Measurements from ENCODE around the gene SETD4.

SETD4 gene

DNA sequence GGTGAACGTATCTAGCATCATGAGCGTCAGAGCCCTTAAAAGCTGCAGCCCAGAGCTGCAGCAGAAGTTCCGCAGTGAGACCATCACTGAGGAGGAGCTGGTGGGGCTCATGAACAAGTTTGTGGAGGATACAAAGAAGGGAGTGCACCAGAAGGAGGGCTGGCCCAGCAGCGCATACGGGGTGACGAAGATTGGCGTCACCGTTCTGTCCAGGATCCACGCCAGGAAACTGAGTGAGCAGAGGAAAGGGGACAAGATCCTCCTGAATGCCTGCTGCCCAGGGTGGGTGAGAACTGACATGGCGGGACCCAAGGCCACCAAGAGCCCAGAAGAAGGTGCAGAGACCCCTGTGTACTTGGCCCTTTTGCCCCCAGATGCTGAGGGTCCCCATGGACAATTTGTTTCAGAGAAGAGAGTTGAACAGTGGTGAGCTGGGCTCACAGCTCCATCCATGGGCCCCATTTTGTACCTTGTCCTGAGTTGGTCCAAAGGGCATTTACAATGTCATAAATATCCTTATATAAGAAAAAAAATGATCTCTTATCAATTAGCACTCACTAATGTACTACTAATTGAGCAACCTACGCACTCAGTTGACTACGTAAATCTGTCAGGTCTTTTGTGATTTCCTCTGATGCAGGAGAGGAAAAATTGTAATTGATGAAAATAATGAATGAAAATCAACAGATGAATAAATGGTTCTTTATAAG, 12.3 kb upstream of the SETD4 start:
- Mint-ChIP-seq H3K4me1 (peaks cover 30 to 58% of the 10 kb centered on the region in 2 donors), H3K4me3 (no peak overlapping the region), H3K9me3 (peaks cover 5 to 8% of the 10 kb centered on the region in 2 donors), H3K36me3 (peaks cover 29 to 35% of the 10 kb centered on the region in 2 donors), H3K27ac (peak overlapping the region; percentile 72), H3K27me3 (no peaks in the 10 kb centered on the region)
- ATAC-seq (replicated peaks): no peak
- DNase-seq: no peak

DNA sequence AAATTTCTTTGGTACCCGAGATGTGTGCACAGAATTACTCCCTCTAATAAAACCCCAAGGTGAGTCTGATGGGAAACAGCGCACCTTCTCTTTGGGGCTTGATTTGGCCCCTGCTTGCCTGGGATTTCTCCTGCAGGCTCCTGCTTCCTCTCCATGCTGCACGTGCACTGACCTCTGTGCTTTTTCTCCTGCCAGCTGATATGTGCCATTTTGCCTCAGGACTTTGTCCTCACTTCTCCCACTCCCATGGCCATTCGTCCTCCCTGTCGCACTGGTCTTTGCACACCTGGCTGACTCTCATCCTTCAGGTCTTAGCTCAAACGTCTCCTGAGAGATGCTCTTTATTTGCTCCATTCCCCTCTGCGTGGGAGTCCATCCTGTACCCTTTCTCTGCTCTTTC, 10.7 kb upstream of the SETD4 start:
- no peak overlapping the region for H3K27ac Mint-ChIP-seq
- peaks cover 5 to 8% of the 10 kb centered on the region in 2 donors for H3K9me3 Mint-ChIP-seq
- peaks cover 24 to 48% of the 10 kb centered on the region in 2 donors for H3K4me1 Mint-ChIP-seq
- ATAC-seq (replicated peaks) (no peak), DNase-seq (no peak)
- H3K4me3 Mint-ChIP-seq: peak overlapping the region; percentile 95 to 98
- H3K27me3 Mint-ChIP-seq: no peaks in the 10 kb centered on the region
- H3K36me3 Mint-ChIP-seq: peaks cover 32 to 35% of the 10 kb centered on the region in 2 donors

DNA sequence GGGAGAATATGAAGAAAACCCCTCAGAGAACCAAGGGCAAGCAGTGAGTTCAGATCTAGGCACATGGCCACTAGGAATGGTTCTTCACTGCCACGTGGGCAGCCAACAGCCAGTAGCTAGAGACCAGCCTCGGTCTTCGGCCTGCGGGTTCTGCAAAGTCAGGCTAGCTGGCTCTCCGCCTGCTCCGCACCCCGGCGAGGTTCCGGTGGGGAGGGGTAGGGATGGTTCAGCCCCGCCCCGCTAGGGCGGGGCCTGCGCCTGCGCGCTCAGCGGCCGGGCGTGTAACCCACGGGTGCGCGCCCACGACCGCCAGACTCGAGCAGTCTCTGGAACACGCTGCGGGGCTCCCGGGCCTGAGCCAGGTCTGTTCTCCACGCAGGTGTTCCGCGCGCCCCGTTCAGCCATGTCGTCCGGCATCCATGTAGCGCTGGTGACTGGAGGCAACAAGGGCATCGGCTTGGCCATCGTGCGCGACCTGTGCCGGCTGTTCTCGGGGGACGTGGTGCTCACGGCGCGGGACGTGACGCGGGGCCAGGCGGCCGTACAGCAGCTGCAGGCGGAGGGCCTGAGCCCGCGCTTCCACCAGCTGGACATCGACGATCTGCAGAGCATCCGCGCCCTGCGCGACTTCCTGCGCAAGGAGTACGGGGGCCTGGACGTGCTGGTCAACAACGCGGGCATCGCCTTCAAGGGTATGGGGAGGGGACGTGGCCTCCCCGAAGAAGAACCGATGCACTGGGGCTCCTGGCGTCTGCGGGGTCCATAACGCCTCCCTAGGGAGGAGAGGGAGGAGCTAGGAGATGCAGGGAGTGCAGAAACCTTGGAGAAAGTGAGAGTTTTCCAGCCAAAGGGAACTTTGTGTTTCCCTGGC, 9.6 kb upstream of the SETD4 start, which contains the start of gene CBR1:
CBR1 (plus strand) TSS at position 312 of the 871 bp plus-strand sequence; CDS start at position 404, 92 bp downstream.
- ATAC-seq (replicated peaks): peak; percentile 99
- H3K4me1 Mint-ChIP-seq: peaks cover 26 to 54% of the 10 kb centered on the region in 2 donors
- H3K4me3 Mint-ChIP-seq: peak within 1 kb of the TSS; percentile 95 to 98
- H3K27ac Mint-ChIP-seq: peak within 1 kb of the TSS; percentile 97
- no peaks in the 10 kb centered on the region for H3K27me3 Mint-ChIP-seq
- DNase-seq: peak; percentile 90
- peaks cover 32% of the 10 kb centered on the region in 2 donors for H3K36me3 Mint-ChIP-seq
- H3K9me3 Mint-ChIP-seq: peaks cover 5 to 8% of the 10 kb centered on the region in 2 donors

DNA sequence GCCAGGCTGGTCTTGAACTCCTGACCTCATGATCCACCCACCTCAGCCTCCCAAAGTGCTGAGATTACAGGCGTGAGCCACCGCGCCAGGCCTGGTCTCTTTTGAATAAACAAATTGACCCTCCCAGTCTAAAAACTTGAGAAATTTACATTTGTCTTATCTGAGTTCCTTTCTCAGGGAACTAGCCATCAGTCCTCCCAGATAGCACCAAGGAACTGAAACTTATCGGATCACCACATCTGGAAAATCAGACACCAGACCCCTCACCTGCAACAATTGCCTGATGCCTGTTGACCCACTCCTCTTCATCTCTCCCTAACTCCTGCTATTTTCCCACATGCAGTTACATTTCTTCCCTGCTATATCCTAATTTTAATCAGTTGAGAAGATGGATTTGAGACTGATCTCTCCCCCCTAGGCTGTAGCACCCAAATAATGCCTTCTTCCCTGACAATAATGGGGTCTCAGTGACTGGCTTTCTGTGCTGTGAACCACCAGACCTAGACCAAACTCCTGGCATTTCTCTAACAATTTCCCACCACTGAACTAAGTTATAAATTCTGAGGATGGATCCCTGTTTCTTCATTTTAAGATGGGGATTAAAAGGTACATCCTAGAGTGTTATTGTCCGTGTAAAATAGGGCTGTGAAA, 8.5 kb upstream of the SETD4 start:
- Mint-ChIP-seq H3K27ac (peak overlapping the region; percentile 97), H3K27me3 (peaks cover 0 to 3% of the 10 kb centered on the region in 2 donors), H3K36me3 (peaks cover 32% of the 10 kb centered on the region in 2 donors), H3K4me1 (peaks cover 26 to 54% of the 10 kb centered on the region in 2 donors), H3K4me3 (no peak overlapping the region), H3K9me3 (peaks cover 5 to 8% of the 10 kb centered on the region in 2 donors)
- DNase-seq (no peak), ATAC-seq (replicated peaks) (no peak)

DNA sequence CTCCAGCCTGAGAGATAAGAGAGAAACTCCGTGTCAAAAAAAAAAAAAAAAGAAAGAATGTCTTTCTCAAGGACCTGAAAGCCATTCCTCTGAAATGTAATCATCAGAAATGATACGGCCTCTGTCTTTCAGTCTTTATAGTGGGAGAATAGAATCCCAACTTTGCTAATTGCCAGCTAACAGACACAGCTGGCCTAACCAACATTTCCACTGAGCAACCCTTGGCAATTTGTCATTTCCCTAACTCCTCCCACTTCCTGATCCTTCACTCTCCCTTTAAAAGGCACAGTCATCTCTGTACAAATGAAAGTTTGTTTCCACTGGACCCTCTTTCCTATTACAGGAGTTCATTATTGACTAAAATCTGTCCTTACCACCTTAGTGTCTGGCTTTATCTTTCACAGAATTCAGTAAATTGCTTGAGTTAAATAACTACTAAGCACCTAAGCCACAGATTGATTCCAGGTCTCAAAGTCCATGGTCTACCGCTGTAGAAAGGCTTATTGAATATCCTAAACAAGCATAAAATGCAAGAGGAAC, 5.2 kb upstream of the SETD4 start:
- Mint-ChIP-seq H3K9me3 (peaks cover 5 to 6% of the 10 kb centered on the region in 2 donors), H3K4me1 (peaks cover 9 to 24% of the 10 kb centered on the region in 2 donors), H3K27ac (no peak overlapping the region), H3K27me3 (peaks cover 4 to 9% of the 10 kb centered on the region in 2 donors), H3K4me3 (no peak overlapping the region), H3K36me3 (peaks cover 8 to 13% of the 10 kb centered on the region in 2 donors)
- ATAC-seq (replicated peaks) (no peak), DNase-seq (no peak)

DNA sequence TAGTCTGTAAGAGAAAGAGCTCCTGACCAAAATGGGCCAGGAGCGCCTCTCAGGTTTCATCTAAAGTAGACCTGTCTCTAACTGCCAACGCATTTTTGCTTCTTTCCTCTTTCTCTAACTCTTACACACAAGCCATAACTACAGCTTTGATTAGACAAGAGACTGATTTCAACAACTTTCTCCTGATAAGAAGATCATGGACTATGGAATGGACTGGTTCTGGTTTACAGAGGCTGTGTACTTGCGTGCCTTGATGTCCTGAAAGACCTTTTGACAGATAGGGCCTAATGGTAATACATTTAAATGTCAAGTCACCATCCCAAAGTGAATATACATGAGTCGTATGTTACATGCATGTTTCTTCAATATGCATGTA, 3.7 kb upstream of the SETD4 start:
- H3K4me3 Mint-ChIP-seq: no peak overlapping the region
- ATAC-seq (replicated peaks) (no peak), DNase-seq (no peak)
- H3K27me3 Mint-ChIP-seq: peaks cover 4 to 9% of the 10 kb centered on the region in 2 donors
- H3K27ac Mint-ChIP-seq: no peak overlapping the region
- H3K9me3 Mint-ChIP-seq: peaks cover 3 to 4% of the 10 kb centered on the region in 2 donors
- peaks cover 6 to 14% of the 10 kb centered on the region in 2 donors for H3K4me1 Mint-ChIP-seq
- peaks cover 6 to 7% of the 10 kb centered on the region in 2 donors for H3K36me3 Mint-ChIP-seq

DNA sequence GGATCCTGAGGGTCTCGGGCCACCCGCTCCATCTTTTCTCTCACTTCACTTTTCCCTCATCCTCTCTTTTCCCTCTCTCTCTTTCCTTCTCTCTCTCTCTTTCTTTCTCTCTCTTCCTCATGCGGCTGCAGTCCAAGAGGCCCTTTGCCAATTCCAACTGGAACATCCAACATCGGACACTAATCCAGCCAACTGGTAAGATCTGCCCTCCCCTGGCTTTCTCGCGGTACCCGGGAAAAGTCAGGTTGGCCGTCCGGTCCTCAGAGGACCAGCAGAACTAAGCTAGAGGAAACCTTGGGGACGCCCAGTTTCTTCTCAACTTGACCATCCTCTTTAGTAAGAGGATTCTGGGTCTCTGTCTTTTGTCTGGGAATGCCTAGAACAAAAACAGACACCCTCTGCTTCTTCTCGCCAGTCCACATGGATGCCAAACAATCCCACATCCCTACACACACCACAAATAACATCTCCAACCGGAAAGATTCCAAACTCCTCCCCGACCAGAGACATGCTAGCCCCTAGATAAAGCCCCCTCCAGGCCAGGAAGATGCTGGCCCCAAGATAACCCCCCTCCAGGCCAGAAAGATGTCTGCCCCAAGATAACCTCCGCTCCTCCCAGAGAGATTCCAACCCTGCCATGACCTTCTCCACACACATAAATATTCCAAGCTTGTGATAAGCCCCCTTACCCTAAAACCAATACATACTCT, 3.2 kb upstream of the SETD4 start:
- no peak overlapping the region for H3K27ac Mint-ChIP-seq
- no peak for DNase-seq
- peaks cover 4 to 9% of the 10 kb centered on the region in 2 donors for H3K27me3 Mint-ChIP-seq
- H3K4me3 Mint-ChIP-seq: no peak overlapping the region
- H3K9me3 Mint-ChIP-seq: no peaks in the 10 kb centered on the region
- H3K4me1 Mint-ChIP-seq: peaks cover 4 to 12% of the 10 kb centered on the region in 2 donors
- H3K36me3 Mint-ChIP-seq: peaks cover 2 to 4% of the 10 kb centered on the region in 2 donors
- no peak for ATAC-seq (replicated peaks)

DNA sequence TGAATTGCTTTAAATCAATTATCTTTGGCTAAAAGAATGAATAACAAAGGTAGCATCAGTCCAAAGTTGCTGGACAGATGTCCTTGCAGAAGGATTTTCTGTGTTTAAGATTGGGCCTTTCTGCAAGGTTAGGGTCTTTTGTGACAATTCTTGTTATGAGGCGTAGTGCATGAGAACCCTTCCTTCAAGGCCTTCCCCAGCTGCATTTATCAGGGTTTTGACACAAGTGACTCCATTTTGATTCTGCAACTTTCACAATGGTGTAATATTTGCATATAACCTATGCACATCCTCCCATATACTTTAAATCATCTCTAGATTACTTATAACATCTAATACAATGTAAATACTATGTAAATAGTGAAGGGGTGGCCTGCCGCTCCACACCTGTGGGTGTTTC, 1.1 kb upstream of the SETD4 start:
- no peak for ATAC-seq (replicated peaks)
- no peak for DNase-seq
- Mint-ChIP-seq H3K4me1 (peaks cover 6 to 21% of the 10 kb centered on the region in 2 donors), H3K27me3 (peaks cover 4 to 9% of the 10 kb centered on the region in 2 donors), H3K36me3 (peaks cover 13 to 18% of the 10 kb centered on the region in 2 donors), H3K9me3 (no peaks in the 10 kb centered on the region), H3K4me3 (no peak overlapping the region), H3K27ac (no peak overlapping the region)

DNA sequence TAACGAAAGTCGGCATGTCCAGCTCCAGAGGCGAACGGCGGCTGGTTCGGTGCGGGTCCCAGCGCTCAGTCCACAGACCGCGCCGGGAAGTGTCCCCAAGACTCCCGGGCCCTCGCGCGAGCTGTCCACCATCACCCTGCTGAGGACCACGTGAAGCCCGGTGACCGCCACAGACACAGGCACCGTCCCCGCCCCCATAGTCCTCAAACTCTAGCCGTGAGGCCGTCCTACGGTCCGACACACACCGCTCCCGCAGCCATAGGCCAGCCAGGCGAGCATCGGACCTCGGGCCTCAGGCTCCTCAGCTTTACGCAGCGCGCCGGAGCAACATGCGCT, 535 bp downstream of the SETD4 start:
- H3K27ac Mint-ChIP-seq: peak overlapping the region; percentile 98
- H3K36me3 Mint-ChIP-seq: peaks cover 18 to 30% of the 10 kb centered on the region in 2 donors

DNA sequence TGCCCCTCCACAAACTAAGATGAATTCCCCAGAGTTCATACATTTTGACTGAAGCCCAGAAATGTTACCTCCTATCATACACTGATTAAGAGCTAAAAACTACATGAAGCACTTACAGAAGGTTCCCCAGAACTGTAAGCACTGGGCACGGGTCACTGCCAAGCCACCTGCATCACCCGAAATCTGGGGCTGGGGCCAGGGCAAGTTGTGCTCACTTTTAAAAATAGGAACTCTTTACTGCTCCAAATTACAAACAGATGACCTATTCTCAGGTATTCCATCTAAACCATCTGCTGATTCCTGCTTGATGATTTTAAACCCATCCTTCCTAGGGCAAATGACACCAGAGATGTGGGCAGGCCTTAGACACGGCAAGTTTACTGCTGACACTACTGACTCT, 4.8 kb downstream of the SETD4 start:
- Mint-ChIP-seq H3K36me3 (peaks cover 32 to 51% of the 10 kb centered on the region in 2 donors), H3K27me3 (no peaks in the 10 kb centered on the region), H3K4me1 (peaks cover 3 to 19% of the 10 kb centered on the region in 2 donors), H3K27ac (no peak overlapping the region), H3K4me3 (no peak overlapping the region), H3K9me3 (no peaks in the 10 kb centered on the region)
- no peak for ATAC-seq (replicated peaks)
- no peak for DNase-seq

More for the DNA sequence above, 535 bp downstream of the SETD4 start:
- Mint-ChIP-seq H3K4me3 (peak overlapping the region; percentile 92 to 93), H3K27me3 (peaks cover 4 to 9% of the 10 kb centered on the region in 2 donors), H3K9me3 (no peaks in the 10 kb centered on the region), H3K4me1 (peaks cover 3 to 15% of the 10 kb centered on the region in 2 donors)
- ATAC-seq (replicated peaks): peak; percentile 50 to 58
- peak; percentile 41 for DNase-seq

DNA sequence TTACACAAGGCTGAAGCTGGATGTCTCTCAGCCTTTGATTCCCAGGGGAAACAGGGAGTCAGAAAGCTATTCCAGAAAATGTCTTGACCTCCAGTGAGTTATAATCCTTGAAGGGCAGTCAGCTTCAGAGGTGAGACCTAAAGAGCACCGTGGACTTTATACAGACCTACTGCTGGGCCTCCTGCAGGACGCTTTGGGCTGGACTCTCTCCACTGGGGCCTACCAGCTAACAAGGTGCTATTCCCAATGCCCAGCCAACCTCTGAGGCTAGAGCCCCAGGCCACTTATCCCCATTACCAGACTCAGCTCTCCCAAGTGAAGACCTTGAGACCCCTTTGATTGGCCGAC, 6.6 kb downstream of the SETD4 start:
- DNase-seq (no peak), ATAC-seq (replicated peaks) (no peak)
- Mint-ChIP-seq H3K36me3 (peaks cover 42 to 66% of the 10 kb centered on the region in 2 donors), H3K27me3 (no peaks in the 10 kb centered on the region), H3K27ac (no peak overlapping the region), H3K4me3 (no peak overlapping the region), H3K9me3 (no peaks in the 10 kb centered on the region), H3K4me1 (peaks cover 2 to 14% of the 10 kb centered on the region in 2 donors)

DNA sequence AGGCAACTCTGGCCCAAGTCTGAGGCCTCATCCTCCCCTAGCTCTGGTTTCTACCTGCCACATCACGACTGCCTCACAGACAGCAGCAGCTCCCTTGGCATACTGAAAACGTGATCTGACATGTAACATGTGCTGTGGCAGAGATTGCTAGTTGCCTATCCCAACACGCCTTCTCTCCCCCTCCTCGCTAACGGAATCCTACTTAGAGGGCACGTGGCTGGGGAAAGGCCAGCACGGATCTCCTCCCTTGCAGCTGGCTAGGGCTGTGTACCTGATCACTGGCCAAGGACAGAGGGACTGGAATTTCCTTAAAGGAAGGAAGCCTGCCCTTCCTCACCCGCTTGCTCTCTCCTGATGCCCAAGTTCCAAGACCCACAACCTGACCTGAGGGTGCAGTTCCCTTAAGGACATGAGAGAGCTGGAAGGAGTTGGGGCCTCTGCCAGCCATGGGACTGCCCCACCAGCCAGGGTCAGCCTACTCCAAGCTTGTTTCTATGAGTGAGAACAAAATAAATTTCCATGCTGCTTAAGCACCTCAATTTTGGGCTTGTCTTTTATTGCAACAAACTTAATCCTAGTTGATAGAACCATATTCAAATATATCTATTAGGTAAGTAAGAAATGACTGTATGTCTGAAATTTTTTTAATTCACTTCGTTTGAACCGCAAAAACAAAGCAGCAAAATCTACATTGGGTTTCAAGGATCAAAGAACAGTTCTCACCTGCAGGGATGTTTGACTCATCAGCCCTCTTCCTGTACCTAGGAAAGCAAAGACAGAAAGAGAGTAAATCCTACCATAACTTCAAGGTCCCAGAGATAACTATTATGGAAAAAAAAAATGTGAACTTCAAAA, 7.2 kb downstream of the SETD4 start:
- Mint-ChIP-seq H3K27ac (no peak overlapping the region), H3K4me3 (no peak overlapping the region), H3K9me3 (no peaks in the 10 kb centered on the region), H3K27me3 (no peaks in the 10 kb centered on the region), H3K4me1 (peaks cover under 1 to 10% of the 10 kb centered on the region in 2 donors), H3K36me3 (peaks cover 45 to 69% of the 10 kb centered on the region in 2 donors)
- ATAC-seq (replicated peaks) (no peak), DNase-seq (no peak)

DNA sequence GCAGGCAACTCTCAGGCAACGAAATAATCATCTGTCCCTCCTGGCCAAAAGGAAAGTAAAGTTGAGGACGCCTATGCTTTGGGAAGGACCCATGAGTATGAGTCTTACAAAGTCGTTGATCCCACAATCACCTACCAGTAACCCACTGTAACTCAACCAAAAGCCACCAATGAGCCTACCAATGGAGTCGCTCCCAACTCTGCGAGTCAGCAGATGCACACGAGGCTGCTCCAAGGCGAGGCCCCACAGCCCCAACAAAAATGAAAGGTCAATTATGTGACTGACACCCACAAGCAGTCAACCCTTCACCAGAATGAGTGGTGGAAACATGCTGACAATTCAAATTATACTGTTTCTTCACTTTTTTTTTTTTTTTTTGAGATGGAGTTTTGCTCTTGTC, 12.0 kb downstream of the SETD4 start:
- peaks cover 42 to 60% of the 10 kb centered on the region in 2 donors for H3K36me3 Mint-ChIP-seq

More for the DNA sequence above, 12.0 kb downstream of the SETD4 start:
- Mint-ChIP-seq H3K9me3 (no peaks in the 10 kb centered on the region), H3K27me3 (no peaks in the 10 kb centered on the region), H3K4me3 (no peak overlapping the region), H3K4me1 (no peaks in the 10 kb centered on the region), H3K27ac (no peak overlapping the region)
- ATAC-seq (replicated peaks): no peak
- DNase-seq: no peak

All from stimulated activated naive B cell treated with anti-CD40 and anti-IgM and Interleukin-4, amounts not matched to agents 10 μg/mL and 1 μg/mL and 100 μg/mL, for 72 hours (primary cell).